Measurements from ENCODE around the gene OSER1. TPM values are rescaled to one million over a fixed set of nuclear protein-coding genes. Genes with fewer than 3 reads are reported as not detected.

The OSER1 gene
- total and polyA plus RNA-seq, 2 of the 8 experiments (the other 6 are each of a cell fraction or from before 2014, with no cell fraction given) = 24.5 to 31.8 TPM

DNA sequence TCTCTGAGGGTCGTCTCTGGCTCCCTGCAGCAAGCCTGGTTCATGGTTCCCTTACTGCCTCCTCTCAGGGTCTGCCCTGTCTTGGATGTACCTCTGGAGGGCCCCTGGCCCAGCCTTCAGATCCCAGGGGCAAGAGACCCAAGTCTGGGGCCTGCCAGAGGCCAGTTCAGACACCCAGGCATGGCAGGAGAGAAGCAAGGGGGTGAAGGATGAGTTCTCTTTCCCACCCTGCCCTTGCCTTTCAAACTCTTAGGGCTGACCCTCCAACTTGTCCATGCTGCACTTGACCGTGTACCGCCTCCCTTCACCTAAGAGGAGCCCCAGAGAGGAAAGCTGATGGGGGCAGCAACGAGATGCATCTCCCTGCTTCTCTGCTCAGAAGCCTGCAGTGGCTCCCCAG, 40.7 kb upstream of the OSER1 start:
- H2BK12ac ChIP-seq (ENCODE audit: low read depth, low read length) = no peak overlapping the region
- H3K9ac ChIP-seq (replicated peaks in 1 of 4; ENCODE audit: extremely low read depth in 1 of 4, low read depth in 3 of 4, low read length in 3 of 4) = no peak overlapping the region; a peak in 1 of 7 replicates
- ChIA-PET CTCF (ENCODE audit: partially characterized antibody) (interaction anchor here (0.6 to 4.8 kb wide), 5 partner anchors 12 to 298 kb away, joined by 3 to 31 read pairs (median 8); no protein-coding TSS in a partner anchor), POLR2A (ENCODE audit: partially characterized antibody) (no interaction called here)
- H3K4ac ChIP-seq (replicated peaks; ENCODE audit: insufficient read length, low read depth, low read length) = no peak overlapping the region
- no peaks in the 10 kb centered on the region for H3K79me1 ChIP-seq (ENCODE audit: low read depth, low read length)
- H3K14ac ChIP-seq (ENCODE audit: insufficient read length) = no peak overlapping the region
- peaks cover 0 to 5% of the 10 kb centered on the region in 2 experiments for H4K20me1 ChIP-seq (replicated peaks in 1 of 2; ENCODE audit: control insufficient read depth in 1 of 2, insufficient read depth in 2 of 2, low read length in 2 of 2)
- no peak overlapping the region for H4K91ac ChIP-seq (replicated peaks; ENCODE audit: insufficient read length, low read length)
- no peak overlapping the region for H2BK5ac ChIP-seq (ENCODE audit: low read depth, low read length)
- H2BK120ac ChIP-seq (replicated peaks; ENCODE audit: low read depth, low read length) = no peak overlapping the region
- no peak overlapping the region for H2BK20ac ChIP-seq (ENCODE audit: low read length)
- H3K23me2 ChIP-seq (ENCODE audit: low read depth, low read length) = peaks cover 11% of the 10 kb centered on the region
- H3K4me3 ChIP-seq (ENCODE audit: extremely low read depth in 1 of 4, insufficient read depth in 2 of 4, low read depth in 3 of 4, low read length in 4 of 4) = no peak overlapping the region
- no peak overlapping the region for H2AFZ ChIP-seq (ENCODE audit: low read length)
- H3K18ac ChIP-seq (ENCODE audit: extremely low read depth, low read length) = no peak overlapping the region
- no peaks in the 10 kb centered on the region; a peak in 1 of 7 replicates for H3K27me3 ChIP-seq (replicated peaks in 1 of 4; ENCODE audit: control insufficient read depth in 3 of 4, extremely low read depth in 1 of 4, insufficient read depth in 3 of 4, low read length in 3 of 4)
- H2AK5ac ChIP-seq (ENCODE audit: low read depth, low read length) = no peak overlapping the region
- no peaks in the 10 kb centered on the region for H3K36me3 ChIP-seq (ENCODE audit: control insufficient read depth in 2 of 4, insufficient read depth in 4 of 4, low read length in 3 of 4)
- no peak overlapping the region for H4K8ac ChIP-seq (ENCODE audit: extremely low read depth, insufficient read depth, low read length)
- no peak overlapping the region for H3K23ac ChIP-seq (ENCODE audit: insufficient read length)
- no peaks in the 10 kb centered on the region for H3K79me2 ChIP-seq (ENCODE audit: control insufficient read depth in 1 of 2, insufficient read depth in 2 of 2, low read length in 2 of 2)
- H3K4me1 ChIP-seq (replicated peaks in 1 of 4; ENCODE audit: control insufficient read depth in 3 of 4, insufficient read depth in 4 of 4, low read length in 3 of 4) = peaks cover 0 to 10% (median 1%) of the 10 kb centered on the region in 4 experiments; a peak in 5 of 7 replicates
- no peak for FAIRE-seq
- 84% methylated on average over 4 of the region's 4 CpGs; no CpG with 5 or more reads in 1 of the 2 experiments for WGBS, 2 experiments (ENCODE audit: extremely low coverage in 1 of 2, insufficient coverage in 1 of 2, insufficient read length in 1 of 2, insufficient replicate concordance in 2 of 2, low coverage in 1 of 2, low lambda C conversion rate in 2 of 2, missing lambda C conversion rate in 1 of 2)
- no peak overlapping the region for H3K27ac ChIP-seq (ENCODE audit: low read depth, low read length)
- H3K4me2 ChIP-seq (ENCODE audit: insufficient read depth in 1 of 2, low read depth in 2 of 2, low read length in 2 of 2) = no peak overlapping the region
- H3K56ac ChIP-seq (replicated peaks; ENCODE audit: insufficient read length, low read depth, low read length) = no peak overlapping the region
- DNase-seq (ENCODE audit: low read depth in 1 of 2, low spot score in 2 of 2) = no peak
- no peak overlapping the region for H4K5ac ChIP-seq (ENCODE audit: insufficient read length, low read depth, low read length)
- no peaks in the 10 kb centered on the region for H3K9me3 ChIP-seq (ENCODE audit: insufficient read depth in 2 of 2, low read depth in 1 of 2, low read length in 1 of 2)
- H2BK15ac ChIP-seq (ENCODE audit: low read length) = no peak overlapping the region
- TF ChIP-seq TAF1 (IDR thresholded peaks at IDR 0.05; ENCODE audit: low read depth, low read length) (no peak), GABPA (IDR thresholded peaks at IDR 0.05; ENCODE audit: borderline replicate concordance, insufficient read depth, low read length) (no peak), CEBPB (IDR thresholded peaks at IDR 0.05; ENCODE audit: low read depth, low read length) (no peak), CBX8 (IDR thresholded peaks at IDR 0.05; ENCODE audit: borderline replicate concordance, low read depth, low read length) (no peak), POU5F1 (IDR thresholded peaks at IDR 0.05; ENCODE audit: low read depth, low read length) (no peak), RFX5 (IDR thresholded peaks at IDR 0.05; ENCODE audit: borderline replicate concordance, low read depth, low read length) (no peak), POLR2A (IDR thresholded peaks at IDR 0.05; ENCODE audit: control extremely low read depth in 1 of 2, low read depth in 2 of 2, low read length in 2 of 2) (no peak), SP1 (IDR thresholded peaks at IDR 0.05; ENCODE audit: low read depth, low read length) (no peak), EZH2 (IDR thresholded peaks at IDR 0.05; ENCODE audit: low read depth, low read length, severe bottlenecking) (no peak)
